DMS53 treated with DMSO at 0.1 percent for 48 hours (cell line): ENCODE measurements around the gene GNA15.
"Not testable (repeated sequence)": the region's sequence is repeated elsewhere in the genome, so short reads cannot be mapped to it uniquely, and the experiment has no call there.

Experiments used
- DNase-seq: peaks from one replicate; lab custom pipeline; 2025; ENCODE audit not compliant: unreplicated experiment; lab: John Stamatoyannopoulos, UW

GNA15 gene

GRCh38 chr19:3148503-3148902 is 12.7 kb downstream of the GNA15 start:
- DNase-seq: no peak

DNA sequence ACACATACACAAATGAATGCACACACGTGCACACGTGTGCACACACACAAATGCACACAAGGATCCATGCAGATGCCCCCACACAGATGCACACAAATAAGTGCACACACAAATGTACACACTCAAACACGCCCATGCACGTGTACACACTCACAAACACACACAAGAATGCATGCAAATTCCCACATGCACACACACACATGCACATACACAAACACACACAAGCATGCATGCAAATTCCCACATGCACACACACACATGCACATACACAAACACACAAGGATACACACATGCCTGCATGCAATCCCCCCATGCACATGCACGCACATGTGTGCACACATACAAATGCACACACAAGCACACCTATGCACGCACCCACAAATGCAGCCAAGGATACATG is 13.3 kb downstream of the GNA15 start:
- DNase-seq: no peak

DNA sequence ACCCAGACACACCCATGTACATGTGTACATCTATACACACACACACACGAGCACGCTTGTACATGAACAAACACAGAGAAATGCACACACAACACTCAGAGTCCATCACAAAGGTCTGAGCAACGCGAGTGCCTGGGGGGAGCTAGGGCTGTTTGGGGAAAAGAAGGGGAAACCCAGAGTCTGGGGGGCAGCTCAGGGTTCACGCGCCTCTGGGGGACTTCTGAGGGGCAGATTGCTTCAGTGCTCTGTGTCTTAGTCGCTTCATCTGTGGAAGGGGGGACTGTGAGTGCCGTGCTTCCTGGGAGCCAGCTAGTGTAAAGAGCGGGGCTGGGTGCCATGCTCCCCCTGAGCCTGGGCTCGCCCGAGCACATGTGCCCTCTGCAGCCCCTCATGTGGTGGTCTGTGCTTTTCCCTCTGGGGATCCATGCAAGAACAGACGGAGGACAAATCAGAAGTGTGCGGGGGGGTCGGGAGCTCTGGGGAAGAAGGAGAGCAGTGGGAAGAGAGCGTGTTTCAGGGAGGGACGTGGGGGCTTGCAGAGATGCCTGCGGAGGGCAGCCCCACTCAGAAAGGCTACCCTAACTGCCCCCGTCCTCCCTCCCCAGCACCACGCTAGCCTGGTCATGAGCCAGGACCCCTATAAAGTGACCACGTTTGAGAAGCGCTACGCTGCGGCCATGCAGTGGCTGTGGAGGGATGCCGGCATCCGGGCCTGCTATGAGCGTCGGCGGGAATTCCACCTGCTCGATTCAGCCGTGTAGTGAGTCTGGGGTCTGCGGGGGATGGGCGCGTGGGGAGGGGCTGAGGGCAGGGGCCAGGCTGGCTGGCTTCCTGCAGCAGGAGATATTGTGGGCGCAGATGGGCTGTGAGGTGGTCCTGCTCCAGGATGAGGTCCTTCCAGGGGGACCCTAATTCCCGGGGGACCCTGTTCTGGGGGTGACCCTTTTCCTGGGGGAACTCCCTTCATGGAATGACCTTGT is 14.0 kb downstream of the GNA15 start:
- DNase-seq: no peak

- DNase-seq: no peak
Measured at GRCh38 chr19:3150739-3151329, 15.0 kb downstream of the GNA15 start.

DNA sequence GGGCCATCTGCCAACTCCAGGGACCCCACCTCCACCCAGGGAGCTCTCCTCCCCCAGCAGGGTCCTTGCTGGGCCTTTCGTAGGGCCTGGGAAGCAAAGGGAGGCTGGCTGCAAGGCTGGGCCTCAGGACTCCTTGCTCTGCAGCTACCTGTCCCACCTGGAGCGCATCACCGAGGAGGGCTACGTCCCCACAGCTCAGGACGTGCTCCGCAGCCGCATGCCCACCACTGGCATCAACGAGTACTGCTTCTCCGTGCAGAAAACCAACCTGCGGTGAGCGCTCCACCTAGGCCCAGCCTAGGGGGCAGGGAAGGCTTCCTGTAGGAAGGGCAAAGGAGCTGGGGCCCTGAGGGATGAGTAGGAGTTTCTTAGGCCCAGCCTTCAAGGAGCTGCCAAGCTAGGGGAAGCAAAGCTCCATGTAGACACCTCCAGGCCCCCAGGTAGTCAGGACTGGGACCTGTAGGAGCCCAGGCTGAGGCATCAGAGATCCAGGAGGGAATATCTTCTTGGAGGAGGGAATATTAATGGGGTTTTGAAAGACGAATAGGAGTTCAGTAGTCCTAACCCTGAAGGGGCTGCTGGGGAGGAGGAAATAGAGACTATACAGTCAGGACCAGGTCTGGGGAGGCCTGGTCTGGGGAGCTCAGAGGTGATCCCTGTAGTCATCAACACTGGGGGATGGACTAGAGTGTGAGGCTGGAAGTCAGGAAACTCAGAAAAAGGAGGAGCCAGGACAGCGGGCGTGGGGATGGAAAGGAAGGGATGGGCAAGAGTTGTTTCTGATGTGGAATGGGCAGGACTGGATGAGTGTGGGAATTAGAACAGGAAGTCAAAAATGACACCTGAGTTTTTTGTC is 16.0 kb downstream of the GNA15 start:
- DNase-seq: no peak

DNA sequence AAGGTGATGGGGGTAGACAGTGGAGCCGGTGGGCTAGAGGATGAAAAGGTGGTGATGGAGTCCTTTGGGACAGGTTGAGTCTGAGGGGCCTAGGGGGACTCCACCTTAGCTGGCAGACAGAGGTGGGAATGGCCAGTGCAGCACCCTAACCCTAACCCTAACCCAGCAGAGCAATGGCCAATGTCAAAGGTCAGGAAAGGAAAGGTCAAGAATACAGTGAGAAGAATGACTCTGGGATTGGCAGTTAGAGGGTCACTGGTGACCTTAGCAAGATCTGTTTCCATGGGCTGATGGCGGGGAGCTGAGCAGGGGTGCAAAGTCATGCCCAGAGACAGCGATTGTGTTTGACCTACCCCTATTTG is 16.6 kb downstream of the GNA15 start:
- no peak for DNase-seq

- DNase-seq: no peak
Measured at GRCh38 chr19:3153286-3154230, 17.7 kb downstream of the GNA15 start.

DNA sequence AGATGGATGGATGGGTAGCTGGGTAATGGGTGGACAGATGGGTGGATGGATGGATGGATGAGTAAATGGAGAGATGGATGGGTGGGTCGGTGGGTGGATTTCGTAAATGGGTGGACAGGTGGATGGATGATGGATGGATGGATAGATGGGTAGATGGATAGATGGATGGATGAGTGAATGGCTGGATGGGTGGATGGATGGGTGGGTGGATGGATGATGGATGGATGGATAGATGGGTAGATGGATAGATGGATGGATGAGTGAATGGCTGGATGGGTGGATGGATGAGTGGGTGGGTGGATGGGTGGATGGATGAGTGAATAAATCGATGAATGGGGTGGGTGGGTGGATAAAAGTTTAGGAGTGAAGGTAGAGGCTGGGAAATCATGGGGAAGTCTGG is 18.6 kb downstream of the GNA15 start:
- not testable (repeated sequence) for DNase-seq

DNA sequence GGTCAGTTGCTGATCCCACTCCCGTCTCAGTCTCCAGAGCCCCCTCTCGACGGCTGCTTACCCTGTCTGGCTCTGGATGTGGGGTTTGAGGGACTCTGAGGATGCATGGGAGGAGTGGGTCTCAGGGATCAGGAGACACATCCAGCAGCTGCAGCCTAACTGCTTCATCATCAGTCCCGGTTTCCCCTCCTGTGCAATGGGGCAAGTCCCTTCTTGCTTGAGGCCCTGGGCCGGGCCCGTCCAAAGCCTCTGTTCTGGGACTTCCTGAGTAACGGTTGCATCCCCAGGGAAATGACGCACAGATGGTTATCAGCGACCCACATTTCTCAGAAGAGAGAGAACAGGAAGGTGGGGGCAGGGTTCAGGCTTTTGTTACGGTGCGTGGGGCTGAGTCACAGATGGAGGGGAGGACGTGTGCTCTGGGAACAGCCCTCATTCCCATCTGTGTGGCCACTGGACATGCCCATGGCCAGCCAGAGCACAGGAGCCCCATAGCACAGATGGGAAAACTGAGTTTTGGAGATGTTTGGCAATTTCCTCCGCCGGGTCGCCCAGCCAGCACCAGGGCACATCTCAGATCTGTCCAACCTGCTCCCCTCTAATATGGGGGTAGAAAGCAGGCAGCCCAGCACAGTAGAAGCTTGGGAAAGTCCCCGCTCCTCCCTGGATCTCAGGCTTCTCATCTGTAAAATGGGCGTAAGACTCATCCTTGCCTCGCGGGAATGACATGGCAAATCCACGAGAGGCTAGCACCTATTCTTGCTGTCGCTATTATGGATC is 19.3 kb downstream of the GNA15 start:
- DNase-seq: no peak

DNA sequence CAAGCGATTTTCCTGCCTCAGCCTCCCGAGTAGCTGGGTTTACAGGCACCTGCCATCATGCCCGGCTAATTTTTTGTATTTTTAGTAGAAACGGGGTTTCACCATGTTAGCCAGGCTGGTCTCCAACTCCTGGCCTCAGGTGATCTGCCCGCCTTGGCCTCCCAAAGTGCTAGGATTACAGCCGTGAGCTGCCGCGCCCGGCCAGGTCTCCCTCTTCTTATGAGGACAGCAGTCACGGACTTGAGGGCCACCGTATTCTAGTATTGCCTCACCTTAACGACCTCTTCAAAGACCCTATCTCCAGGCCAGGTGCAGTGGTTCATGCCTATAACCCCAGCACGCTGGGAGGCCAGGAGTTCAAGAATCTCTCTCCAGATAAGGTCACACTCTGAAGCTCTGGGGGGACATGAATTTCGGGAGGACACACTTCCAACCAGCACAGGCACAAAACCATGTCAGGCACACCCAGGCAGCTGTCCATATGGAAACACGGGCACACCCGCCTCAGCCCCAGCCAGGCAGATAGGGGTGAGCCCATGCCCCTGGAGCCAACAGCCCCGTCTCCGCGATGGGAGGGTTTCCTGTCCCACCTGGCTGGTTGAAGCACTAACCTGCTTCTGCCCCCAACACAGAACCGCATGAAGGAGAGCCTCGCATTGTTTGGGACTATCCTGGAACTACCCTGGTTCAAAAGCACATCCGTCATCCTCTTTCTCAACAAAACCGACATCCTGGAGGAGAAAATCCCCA is 21.4 kb downstream of the GNA15 start:
- DNase-seq: no peak

DNA sequence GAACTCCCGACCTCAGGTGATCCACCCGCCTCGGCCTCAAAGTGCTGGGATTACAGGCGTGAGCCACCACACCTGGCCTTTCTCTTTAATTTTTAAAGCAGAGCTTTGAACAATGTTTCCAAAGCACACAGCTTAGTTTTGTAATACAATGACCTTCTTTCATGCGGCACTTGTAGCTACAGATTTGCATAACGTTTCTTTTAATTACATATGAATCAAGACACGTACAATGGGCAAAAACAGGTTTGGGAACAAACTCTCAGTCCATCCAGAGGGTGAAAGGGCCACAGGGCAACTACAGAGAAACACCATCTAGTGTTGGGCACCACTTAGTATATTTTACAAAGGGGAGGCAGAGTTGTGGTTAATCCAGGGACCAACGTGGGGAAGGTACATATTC is 23.7 kb downstream of the GNA15 start:
- no peak for DNase-seq

DNA sequence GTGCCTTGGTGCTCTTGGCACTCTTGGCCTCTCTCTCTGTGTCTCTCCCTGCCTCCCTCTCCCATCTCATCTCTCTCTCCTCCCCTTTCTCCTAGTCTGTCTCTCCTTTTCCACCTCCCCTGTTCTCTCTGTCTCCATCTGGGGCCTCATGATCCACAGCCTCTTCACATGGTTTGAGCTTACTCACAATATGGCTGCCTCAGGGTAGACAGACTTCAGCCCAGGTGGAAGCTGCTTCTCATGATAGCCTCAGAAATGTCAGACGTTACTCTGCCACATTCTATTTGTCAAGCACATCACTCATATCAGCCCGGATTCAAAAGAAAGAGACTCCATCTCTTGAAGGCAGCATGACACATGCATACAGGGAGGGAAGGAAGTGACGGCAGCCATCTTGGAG is 24.4 kb downstream of the GNA15 start:
- no peak for DNase-seq

DNA sequence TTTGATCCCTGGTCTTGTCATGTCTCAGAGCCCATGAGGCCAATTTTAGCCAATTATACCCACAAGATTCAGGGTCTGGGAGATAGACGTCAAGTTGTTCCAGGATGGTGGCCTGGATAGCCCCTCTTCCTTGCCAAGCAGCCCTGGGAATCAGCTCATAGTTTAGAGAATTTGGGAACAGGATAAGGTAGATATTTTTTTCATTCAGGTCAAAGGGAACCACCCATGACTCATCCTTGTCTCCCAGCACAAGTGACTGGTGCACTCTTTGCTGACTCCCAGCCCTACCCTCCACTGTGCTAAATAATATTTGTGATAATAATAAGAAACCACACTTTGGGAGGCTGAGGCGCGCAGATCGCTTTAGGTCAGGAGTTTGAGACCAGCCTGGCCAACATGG is 25.6 kb downstream of the GNA15 start:
- no peak for DNase-seq

DNA sequence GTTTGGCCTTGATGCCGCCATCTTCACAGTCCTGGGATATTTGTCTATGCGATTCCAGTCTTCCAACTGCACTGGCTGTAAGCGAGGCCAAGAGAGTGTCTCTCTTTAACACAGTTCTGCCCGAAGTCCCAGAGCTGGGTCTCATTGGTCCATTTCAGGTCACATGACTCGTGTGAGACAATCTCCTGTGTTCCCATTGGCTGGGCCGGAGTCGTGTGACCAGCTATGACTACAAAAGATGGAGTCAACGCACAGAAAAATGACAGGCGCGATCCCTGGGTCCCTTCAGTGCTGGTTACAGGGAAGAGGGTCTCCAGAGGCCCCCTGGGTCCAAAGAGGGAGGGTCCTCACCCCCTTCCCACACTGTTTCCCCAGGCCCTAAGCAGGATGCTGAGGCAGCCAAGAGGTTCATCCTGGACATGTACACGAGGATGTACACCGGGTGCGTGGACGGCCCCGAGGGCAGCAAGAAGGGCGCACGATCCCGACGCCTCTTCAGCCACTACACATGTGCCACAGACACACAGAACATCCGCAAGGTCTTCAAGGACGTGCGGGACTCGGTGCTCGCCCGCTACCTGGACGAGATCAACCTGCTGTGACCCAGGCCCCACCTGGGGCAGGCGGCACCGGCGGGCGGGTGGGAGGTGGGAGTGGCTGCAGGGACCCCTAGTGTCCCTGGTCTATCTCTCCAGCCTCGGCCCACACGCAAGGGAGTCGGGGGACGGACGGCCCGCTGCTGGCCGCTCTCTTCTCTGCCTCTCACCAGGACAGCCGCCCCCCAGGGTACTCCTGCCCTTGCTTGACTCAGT is 26.8 kb downstream of the GNA15 start:
- DNase-seq: no peak

- peak; percentile 30 for DNase-seq
Measured at GRCh38 chr19:3163230-3163886, 27.5 kb downstream of the GNA15 start.

- DNase-seq: no peak
Measured at GRCh38 chr19:3163943-3164342, 28.1 kb downstream of the GNA15 start.

DNA sequence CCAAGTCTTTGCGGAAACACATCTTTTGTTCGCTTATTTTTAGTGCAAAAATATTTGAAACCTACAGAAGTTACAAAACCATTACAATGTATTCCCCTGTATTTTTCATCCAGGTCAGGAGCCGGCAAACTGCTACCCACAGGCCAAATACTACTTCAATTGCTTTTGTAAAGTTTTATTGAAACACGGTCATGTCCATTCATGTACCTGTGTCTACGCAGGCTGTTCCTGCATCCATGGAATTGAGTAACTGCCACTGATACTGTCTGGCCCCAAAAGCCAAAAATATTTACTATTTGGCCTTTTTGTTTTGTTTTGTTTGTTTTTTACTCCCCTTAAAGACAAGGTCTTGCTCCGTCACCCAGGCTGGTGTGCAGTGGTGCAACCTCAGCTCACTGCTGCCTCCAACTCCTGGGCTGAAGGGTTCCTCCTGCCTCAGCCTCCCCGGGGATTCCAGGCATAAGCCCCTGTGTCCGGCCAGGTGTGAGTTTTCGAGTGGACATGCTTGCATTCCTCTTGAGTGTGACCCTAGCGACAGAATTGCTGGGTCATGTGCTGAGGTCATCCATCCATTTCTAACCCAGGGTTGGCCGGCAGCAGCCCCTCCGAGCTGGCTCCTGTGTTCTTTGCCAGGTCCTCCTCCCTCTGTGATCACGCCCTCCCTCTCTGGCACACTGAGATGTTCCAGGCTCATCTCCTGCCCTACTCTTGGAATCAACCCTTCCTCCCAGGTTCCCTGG is 31.9 kb downstream of the GNA15 start:
- DNase-seq: no peak
